Measurements from ENCODE around the gene KIAA1217.

Gene KIAA1217

GRCh38 chr10:24206926-24207325 is 2.0 kb upstream of the KIAA1217 start:
- Histone ChIP-seq H3K36me3 (no peaks in the 10 kb centered on the region), H3K9me3 (replicated peaks in 1 of 11) (no peaks in the 10 kb centered on the region), H4K20me1 (no peaks in the 10 kb centered on the region), H3K4me2 (peak overlapping the region in 9 of 11 experiments; percentile 3 to 97 (median 46); a peak in 13 of 22 replicates), H3K4me3 (no peak overlapping the region), H3K27me3 (no peaks in the 10 kb centered on the region; a peak in 1 of 22 replicates), H3K9ac (no peak overlapping the region), H3K27ac (no peak overlapping the region), H3K4me1 (peaks cover 35 to 53% (median 43%) of the 10 kb centered on the region in 10 experiments)
- no peak for TF ChIP-seq Cebpa-rat (IDR thresholded peaks at IDR 0.05)

- Histone ChIP-seq H3K9ac (no peak overlapping the region), H3K27ac (no peak overlapping the region), H4K20me1 (no peaks in the 10 kb centered on the region), H3K4me2 (peak overlapping the region; percentile 77 to 97 (median 89); a peak in 16 of 22 replicates), H3K4me1 (peaks cover 35 to 53% (median 43%) of the 10 kb centered on the region in 10 experiments), H3K27me3 (no peaks in the 10 kb centered on the region; a peak in 1 of 22 replicates), H3K4me3 (no peak overlapping the region), H3K36me3 (no peaks in the 10 kb centered on the region), H3K9me3 (replicated peaks in 1 of 11) (no peaks in the 10 kb centered on the region)
- TF ChIP-seq Cebpa-rat (IDR thresholded peaks at IDR 0.05), result no peak
These were observed 1.6 kb upstream of the KIAA1217 start for GRCh38 chr10:24207341-24207740.

GRCh38 chr10:24207781-24208611 is 942 bp upstream of the KIAA1217 start:
- H3K27me3 ChIP-seq, result no peaks in the 10 kb centered on the region; a peak in 1 of 22 replicates
- H3K9me3 ChIP-seq (replicated peaks in 1 of 11), result no peaks in the 10 kb centered on the region
- peak overlapping the region in 7 of 11 experiments; percentile 38 to 77 (median 67); a peak in 11 of 22 replicates for H3K27ac ChIP-seq
- H3K9ac ChIP-seq, result peak overlapping the region in 9 of 11 experiments; percentile 54 to 82 (median 75); a peak in 16 of 22 replicates
- no peaks in the 10 kb centered on the region for H3K36me3 ChIP-seq
- no peak for TF ChIP-seq Cebpa-rat (IDR thresholded peaks at IDR 0.05)
- peak overlapping the region in 8 of 10 experiments; percentile 50 to 69 (median 60); a peak in 11 of 20 replicates for H3K4me3 ChIP-seq
- H4K20me1 ChIP-seq, result no peaks in the 10 kb centered on the region
- peak overlapping the region; percentile 77 to 97 (median 89) for H3K4me2 ChIP-seq
- peaks cover 35 to 53% (median 43%) of the 10 kb centered on the region in 10 experiments for H3K4me1 ChIP-seq

- no peaks in the 10 kb centered on the region; a peak in 1 of 22 replicates for H3K27me3 ChIP-seq
- no peaks in the 10 kb centered on the region for H3K9me3 ChIP-seq (replicated peaks in 1 of 11)
- no peak for TF ChIP-seq Cebpa-rat (IDR thresholded peaks at IDR 0.05)
- H3K27ac ChIP-seq, result peak overlapping the region in 9 of 11 experiments; percentile 56 to 77 (median 70); a peak in 19 of 22 replicates
- peak overlapping the region; percentile 54 to 82 (median 75); a peak in 21 of 22 replicates for H3K9ac ChIP-seq
- H3K4me2 ChIP-seq, result peak overlapping the region; percentile 77 to 97 (median 89)
- peak overlapping the region; percentile 41 to 69 (median 60) for H3K4me3 ChIP-seq
- no peaks in the 10 kb centered on the region for H3K36me3 ChIP-seq
- H3K4me1 ChIP-seq, result peaks cover 35 to 53% (median 43%) of the 10 kb centered on the region in 10 experiments
- H4K20me1 ChIP-seq, result no peaks in the 10 kb centered on the region
These were observed 464 bp downstream of the KIAA1217 start for GRCh38 chr10:24209432-24209771.

GRCh38 chr10:24209946-24210491 is 1.1 kb downstream of the KIAA1217 start:
- H3K4me3 ChIP-seq, result peak overlapping the region; percentile 41 to 69 (median 60)

GRCh38 chr10:24210501-24210900 is 1.6 kb downstream of the KIAA1217 start:
- Histone ChIP-seq H3K27me3 (no peaks in the 10 kb centered on the region; a peak in 1 of 22 replicates), H3K4me1 (peaks cover 35 to 52% (median 43%) of the 10 kb centered on the region in 10 experiments), H3K9ac (no peak overlapping the region), H3K27ac (peak overlapping the region in 3 of 11 experiments; percentile 33 to 63 (median 40); a peak in 4 of 22 replicates), H3K36me3 (no peaks in the 10 kb centered on the region), H3K4me2 (peak overlapping the region; percentile 10 to 97 (median 85); a peak in 18 of 22 replicates), H3K4me3 (no peak overlapping the region), H3K9me3 (replicated peaks in 1 of 11) (no peaks in the 10 kb centered on the region), H4K20me1 (no peaks in the 10 kb centered on the region)
- no peak for TF ChIP-seq Cebpa-rat (IDR thresholded peaks at IDR 0.05)

More at GRCh38 chr10:24209946-24210491, 1.1 kb downstream of the KIAA1217 start:
- Histone ChIP-seq H3K4me2 (peak overlapping the region; percentile 77 to 97 (median 89)), H4K20me1 (no peaks in the 10 kb centered on the region), H3K4me1 (peaks cover 35 to 53% (median 43%) of the 10 kb centered on the region in 10 experiments), H3K9me3 (replicated peaks in 1 of 11) (no peaks in the 10 kb centered on the region), H3K9ac (peak overlapping the region in 10 of 11 experiments; percentile 66 to 82 (median 75); a peak in 13 of 22 replicates), H3K27ac (peak overlapping the region in 6 of 11 experiments; percentile 63 to 76 (median 68); a peak in 9 of 22 replicates), H3K27me3 (no peaks in the 10 kb centered on the region; a peak in 1 of 22 replicates), H3K36me3 (no peaks in the 10 kb centered on the region)
- TF ChIP-seq Cebpa-rat (IDR thresholded peaks at IDR 0.05), result no peak

- Histone ChIP-seq H3K4me3 (no peak overlapping the region), H4K20me1 (no peaks in the 10 kb centered on the region), H3K4me2 (no peak overlapping the region), H3K9me3 (replicated peaks in 1 of 11) (no peaks in the 10 kb centered on the region), H3K9ac (no peak overlapping the region), H3K36me3 (no peaks in the 10 kb centered on the region), H3K27ac (no peak overlapping the region), H3K4me1 (peaks cover 23 to 29% (median 24%) of the 10 kb centered on the region in 10 experiments), H3K27me3 (no peaks in the 10 kb centered on the region; a peak in 1 of 22 replicates)
- TF ChIP-seq Cebpa-rat (IDR thresholded peaks at IDR 0.05), result no peak
These were observed 4.3 kb downstream of the KIAA1217 start for GRCh38 chr10:24213266-24213665.

- Histone ChIP-seq H3K4me3 (no peak overlapping the region), H3K4me1 (peaks cover 17 to 24% (median 19%) of the 10 kb centered on the region in 10 experiments), H4K20me1 (no peaks in the 10 kb centered on the region), H3K9me3 (replicated peaks in 1 of 11) (no peaks in the 10 kb centered on the region), H3K9ac (no peak overlapping the region), H3K36me3 (no peaks in the 10 kb centered on the region), H3K27me3 (no peaks in the 10 kb centered on the region; a peak in 1 of 22 replicates), H3K27ac (no peak overlapping the region), H3K4me2 (no peak overlapping the region)
- TF ChIP-seq Cebpa-rat (IDR thresholded peaks at IDR 0.05), result no peak
These were observed 4.9 kb downstream of the KIAA1217 start for GRCh38 chr10:24213881-24214280.

- Histone ChIP-seq H3K4me2 (no peak overlapping the region), H3K36me3 (peaks cover 0 to 7% (median 0%) of the 10 kb centered on the region in 11 experiments; a peak in 3 of 22 replicates), H3K4me1 (peaks cover 9 to 19% (median 12%) of the 10 kb centered on the region in 10 experiments), H3K9me3 (replicated peaks in 1 of 11) (no peaks in the 10 kb centered on the region), H3K4me3 (no peak overlapping the region), H3K27me3 (no peaks in the 10 kb centered on the region), H3K27ac (no peak overlapping the region), H3K9ac (no peak overlapping the region), H4K20me1 (no peaks in the 10 kb centered on the region)
- TF ChIP-seq Cebpa-rat (IDR thresholded peaks at IDR 0.05), result no peak
These were observed 5.8 kb downstream of the KIAA1217 start for GRCh38 chr10:24214762-24215161.
